ENCODE data around the gene UNKL.

UNKL gene

GRCh38 chr16:1335996-1336395 lies 78.5 kb downstream of the UNKL start:
- no peaks in the 10 kb centered on the region for H3K36me3 ChIP-seq (ENCODE audit: insufficient read depth, low read length)
- H3K27me3 ChIP-seq (ENCODE audit: control insufficient read depth in 1 of 2, insufficient read depth in 2 of 2, low read length in 2 of 2), result peaks cover 10 to 58% of the 10 kb centered on the region in 2 donors
- H3K4me1 ChIP-seq (ENCODE audit: insufficient read depth, low read length), result peaks cover 10% of the 10 kb centered on the region
- H3K9me3 ChIP-seq (ENCODE audit: low read length), result no peaks in the 10 kb centered on the region
- no peak overlapping the region for H3K9ac ChIP-seq (ENCODE audit: low read length)
- no peak overlapping the region for H3K27ac ChIP-seq (ENCODE audit: low read depth, low read length)
- no peak overlapping the region for H3K4me3 ChIP-seq (ENCODE audit: low read depth in 1 of 2, low read length in 2 of 2)

- Histone ChIP-seq H3K4me3 (ENCODE audit: low read depth in 1 of 2, low read length in 2 of 2) (no peak overlapping the region), H3K4me1 (ENCODE audit: insufficient read depth, low read length) (peaks cover 10% of the 10 kb centered on the region), H3K36me3 (ENCODE audit: insufficient read depth, low read length) (no peaks in the 10 kb centered on the region), H3K27me3 (ENCODE audit: control insufficient read depth in 1 of 2, insufficient read depth in 2 of 2, low read length in 2 of 2) (peaks cover 10 to 57% of the 10 kb centered on the region in 2 donors), H3K9me3 (ENCODE audit: low read length) (no peaks in the 10 kb centered on the region), H3K9ac (ENCODE audit: low read length) (no peak overlapping the region), H3K27ac (ENCODE audit: low read depth, low read length) (no peak overlapping the region)
These were observed 79.1 kb downstream of the UNKL start for GRCh38 chr16:1335211-1335971.

GRCh38 chr16:1334739-1335138 lies 79.8 kb downstream of the UNKL start:
- no peak overlapping the region for H3K9ac ChIP-seq (ENCODE audit: low read length)
- peaks cover 10 to 57% of the 10 kb centered on the region in 2 donors for H3K27me3 ChIP-seq (ENCODE audit: control insufficient read depth in 1 of 2, insufficient read depth in 2 of 2, low read length in 2 of 2)
- no peak overlapping the region for H3K4me3 ChIP-seq (ENCODE audit: low read depth in 1 of 2, low read length in 2 of 2)
- H3K27ac ChIP-seq (ENCODE audit: low read depth, low read length), result no peak overlapping the region
- no peaks in the 10 kb centered on the region for H3K36me3 ChIP-seq (ENCODE audit: insufficient read depth, low read length)
- no peaks in the 10 kb centered on the region for H3K9me3 ChIP-seq (ENCODE audit: low read length)
- peaks cover 10% of the 10 kb centered on the region for H3K4me1 ChIP-seq (ENCODE audit: insufficient read depth, low read length)

- peaks cover 10% of the 10 kb centered on the region for H3K4me1 ChIP-seq (ENCODE audit: insufficient read depth, low read length)
- no peaks in the 10 kb centered on the region for H3K36me3 ChIP-seq (ENCODE audit: insufficient read depth, low read length)
- H3K27ac ChIP-seq (ENCODE audit: low read depth, low read length), result no peak overlapping the region
- H3K4me3 ChIP-seq (ENCODE audit: low read depth in 1 of 2, low read length in 2 of 2), result no peak overlapping the region
- no peak overlapping the region for H3K9ac ChIP-seq (ENCODE audit: low read length)
- peaks cover 10 to 57% of the 10 kb centered on the region in 2 donors for H3K27me3 ChIP-seq (ENCODE audit: control insufficient read depth in 1 of 2, insufficient read depth in 2 of 2, low read length in 2 of 2)
- no peaks in the 10 kb centered on the region for H3K9me3 ChIP-seq (ENCODE audit: low read length)
These were observed 80.4 kb downstream of the UNKL start for GRCh38 chr16:1333854-1334700.

- H3K9me3 ChIP-seq (ENCODE audit: low read length), result no peaks in the 10 kb centered on the region
- no peaks in the 10 kb centered on the region for H3K36me3 ChIP-seq (ENCODE audit: insufficient read depth, low read length)
- peaks cover 10 to 57% of the 10 kb centered on the region in 2 donors for H3K27me3 ChIP-seq (ENCODE audit: control insufficient read depth in 1 of 2, insufficient read depth in 2 of 2, low read length in 2 of 2)
- H3K4me1 ChIP-seq (ENCODE audit: insufficient read depth, low read length), result peaks cover 10% of the 10 kb centered on the region
- H3K4me3 ChIP-seq (ENCODE audit: low read depth in 1 of 2, low read length in 2 of 2), result no peak within 1 kb of the TSS
- no peak within 1 kb of the TSS for H3K27ac ChIP-seq (ENCODE audit: low read depth, low read length)
- no peak within 1 kb of the TSS for H3K9ac ChIP-seq (ENCODE audit: low read length)
These were observed 81.2 kb downstream of the UNKL start, which contains the start of gene BAIAP3 for GRCh38 chr16:1333149-1333812. BAIAP3 (plus strand) TSS chr16:1333645; CDS start chr16:1338550, 4,905 bp downstream.

- Histone ChIP-seq H3K27me3 (ENCODE audit: control insufficient read depth in 1 of 2, insufficient read depth in 2 of 2, low read length in 2 of 2) (peaks cover 10 to 53% of the 10 kb centered on the region in 2 donors), H3K27ac (ENCODE audit: low read depth, low read length) (no peak overlapping the region)
These were observed 81.8 kb downstream of the UNKL start for GRCh38 chr16:1332618-1333148.

GRCh38 chr16:1331712-1332617 lies 82.5 kb downstream of the UNKL start:
- Histone ChIP-seq H3K27me3 (ENCODE audit: control insufficient read depth in 1 of 2, insufficient read depth in 2 of 2, low read length in 2 of 2) (peaks cover 10 to 50% of the 10 kb centered on the region in 2 donors), H3K4me3 (ENCODE audit: low read depth in 1 of 2, low read length in 2 of 2) (no peak overlapping the region), H3K4me1 (ENCODE audit: insufficient read depth, low read length) (peaks cover 10% of the 10 kb centered on the region), H3K9me3 (ENCODE audit: low read length) (no peaks in the 10 kb centered on the region), H3K27ac (ENCODE audit: low read depth, low read length) (no peak overlapping the region), H3K36me3 (ENCODE audit: insufficient read depth, low read length) (no peaks in the 10 kb centered on the region), H3K9ac (ENCODE audit: low read length) (no peak overlapping the region)

More at GRCh38 chr16:1332618-1333148, 81.8 kb downstream of the UNKL start:
- no peak overlapping the region for H3K9ac ChIP-seq (ENCODE audit: low read length)
- H3K4me3 ChIP-seq (ENCODE audit: low read depth in 1 of 2, low read length in 2 of 2), result no peak overlapping the region
- H3K9me3 ChIP-seq (ENCODE audit: low read length), result no peaks in the 10 kb centered on the region
- peaks cover 10% of the 10 kb centered on the region for H3K4me1 ChIP-seq (ENCODE audit: insufficient read depth, low read length)
- H3K36me3 ChIP-seq (ENCODE audit: insufficient read depth, low read length), result no peaks in the 10 kb centered on the region

- H3K27ac ChIP-seq (ENCODE audit: low read depth, low read length), result no peak overlapping the region
- no peaks in the 10 kb centered on the region for H3K36me3 ChIP-seq (ENCODE audit: insufficient read depth, low read length)
- H3K9ac ChIP-seq (ENCODE audit: low read length), result no peak overlapping the region
- H3K9me3 ChIP-seq (ENCODE audit: low read length), result no peaks in the 10 kb centered on the region
- H3K4me3 ChIP-seq (ENCODE audit: low read depth in 1 of 2, low read length in 2 of 2), result no peak overlapping the region
- peaks cover 10% of the 10 kb centered on the region for H3K4me1 ChIP-seq (ENCODE audit: insufficient read depth, low read length)
- H3K27me3 ChIP-seq (ENCODE audit: control insufficient read depth in 1 of 2, insufficient read depth in 2 of 2, low read length in 2 of 2), result peaks cover 10 to 48% of the 10 kb centered on the region in 2 donors
These were observed 83.4 kb downstream of the UNKL start for GRCh38 chr16:1330931-1331711.

GRCh38 chr16:1330260-1330914 lies 84.1 kb downstream of the UNKL start:
- H3K27me3 ChIP-seq (ENCODE audit: control insufficient read depth in 1 of 2, insufficient read depth in 2 of 2, low read length in 2 of 2), result peaks cover 9 to 41% of the 10 kb centered on the region in 2 donors
- H3K36me3 ChIP-seq (ENCODE audit: insufficient read depth, low read length), result peaks cover 4% of the 10 kb centered on the region
- H3K27ac ChIP-seq (ENCODE audit: low read depth, low read length), result no peak overlapping the region
- H3K9me3 ChIP-seq (ENCODE audit: low read length), result no peaks in the 10 kb centered on the region
- H3K4me3 ChIP-seq (ENCODE audit: low read depth in 1 of 2, low read length in 2 of 2), result no peak overlapping the region
- H3K9ac ChIP-seq (ENCODE audit: low read length), result no peak overlapping the region
- peaks cover 10% of the 10 kb centered on the region for H3K4me1 ChIP-seq (ENCODE audit: insufficient read depth, low read length)
